Transverse colon (tissue), 4 donors: Measurements from ENCODE around the gene CD48.

Experiments
- EP300 ChIP-seq: sonication (generic); formaldehyde crosslinking; IDR thresholded peaks from one replicate; pipeline ENCODE4 v1.6.1; 2017; ENCODE audit warnings: antibody characterized with exemption, low read depth
- POLR2A ChIP-seq: fragments of 450-650 bp; IDR thresholded peaks from one replicate; pipeline ENCODE4 v1.6.1; 2016; ENCODE audit warnings: antibody characterized with exemption, mild to moderate bottlenecking, moderate library complexity
- POLR2AphosphoS5 ChIP-seq, 3 donors: sonication (generic); formaldehyde crosslinking; IDR thresholded peaks; one replicate each; pipeline ENCODE4 v1.6.1; 2016; ENCODE audit warnings: antibody characterized with exemption in 3 of 3
- TF ChIP-seq, protein P1 (sequence below), 5 experiments: fragments of 200-600 bp in 3 of 5; fragments of 450-650 bp in 2 of 5; sonication (generic) in 3 of 5; IDR thresholded peaks; 1 replicate in 2 of 5; 2 replicates in 3 of 5; pipeline ENCODE4 v1.5.1; 2016 to 2017; ENCODE audit warnings: antibody characterized with exemption in 5 of 5, inconsistent platforms in 3 of 5, mild to moderate bottlenecking in 2 of 5, moderate library complexity in 1 of 5

GRCh38 chr1:160681066-160681890, 30.3 kb downstream of the CD48 start:
- TF ChIP-seq, protein P1, sequence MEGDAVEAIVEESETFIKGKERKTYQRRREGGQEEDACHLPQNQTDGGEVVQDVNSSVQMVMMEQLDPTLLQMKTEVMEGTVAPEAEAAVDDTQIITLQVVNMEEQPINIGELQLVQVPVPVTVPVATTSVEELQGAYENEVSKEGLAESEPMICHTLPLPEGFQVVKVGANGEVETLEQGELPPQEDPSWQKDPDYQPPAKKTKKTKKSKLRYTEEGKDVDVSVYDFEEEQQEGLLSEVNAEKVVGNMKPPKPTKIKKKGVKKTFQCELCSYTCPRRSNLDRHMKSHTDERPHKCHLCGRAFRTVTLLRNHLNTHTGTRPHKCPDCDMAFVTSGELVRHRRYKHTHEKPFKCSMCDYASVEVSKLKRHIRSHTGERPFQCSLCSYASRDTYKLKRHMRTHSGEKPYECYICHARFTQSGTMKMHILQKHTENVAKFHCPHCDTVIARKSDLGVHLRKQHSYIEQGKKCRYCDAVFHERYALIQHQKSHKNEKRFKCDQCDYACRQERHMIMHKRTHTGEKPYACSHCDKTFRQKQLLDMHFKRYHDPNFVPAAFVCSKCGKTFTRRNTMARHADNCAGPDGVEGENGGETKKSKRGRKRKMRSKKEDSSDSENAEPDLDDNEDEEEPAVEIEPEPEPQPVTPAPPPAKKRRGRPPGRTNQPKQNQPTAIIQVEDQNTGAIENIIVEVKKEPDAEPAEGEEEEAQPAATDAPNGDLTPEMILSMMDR (IDR thresholded peaks at IDR 0.05), result peak; percentile 51 to 78 (median 64)
- TF ChIP-seq EP300, result no peak
- no peak for TF ChIP-seq POLR2AphosphoS5 (IDR thresholded peaks at IDR 0.05)
- TF ChIP-seq POLR2A, result no peak
